ENCODE measurements around the gene ITPR1. TPM values are rescaled to one million over a fixed set of nuclear protein-coding genes. Genes with fewer than 3 reads are reported as not detected.

Gene ITPR1
- total RNA-seq, 3 donors from 2014 or later = 10.7 to 80.2 (median 20.7) TPM

GRCh38 chr3:4735243-4735642 is 242.1 kb downstream of the ITPR1 start:
- H3K36me3 ChIP-seq (ENCODE audit: low read depth) = no peaks in the 10 kb centered on the region
- H3K9me3 ChIP-seq = no peaks in the 10 kb centered on the region
- intact Hi-C loops (cut with DNase I, micrococcal nuclease) = no loop called here

GRCh38 chr3:4736284-4736861 is 243.2 kb downstream of the ITPR1 start:
- H3K4me1 ChIP-seq (ENCODE audit: low read depth) = peaks cover 10% of the 10 kb centered on the region
- intact Hi-C loops (cut with DNase I, micrococcal nuclease) = no loop called here
- no peak overlapping the region for H3K4me3 ChIP-seq
- DNase-seq = no peak
- H3K36me3 ChIP-seq (ENCODE audit: low read depth) = no peaks in the 10 kb centered on the region
- H3K9me3 ChIP-seq = no peaks in the 10 kb centered on the region
- no peak for ATAC-seq
- TF ChIP-seq CTCF (IDR thresholded peaks at IDR 0.05) = no peak

More at GRCh38 chr3:4735243-4735642, 242.1 kb downstream of the ITPR1 start:
- peaks cover 10% of the 10 kb centered on the region for H3K4me1 ChIP-seq (ENCODE audit: low read depth)
- no peak for DNase-seq
- H3K4me3 ChIP-seq = no peak overlapping the region
- ATAC-seq = no peak
- no peak for TF ChIP-seq CTCF (IDR thresholded peaks at IDR 0.05)

- Histone ChIP-seq H3K4me3 (no peak overlapping the region), H3K36me3 (ENCODE audit: low read depth) (no peaks in the 10 kb centered on the region), H3K9me3 (no peaks in the 10 kb centered on the region), H3K4me1 (ENCODE audit: low read depth) (peaks cover 10% of the 10 kb centered on the region)
- DNase-seq = no peak
- no peak for TF ChIP-seq CTCF (IDR thresholded peaks at IDR 0.05)
- ATAC-seq = no peak
- intact Hi-C loops (cut with DNase I, micrococcal nuclease) = no loop called here
Measured at GRCh38 chr3:4738737-4739274, 245.7 kb downstream of the ITPR1 start.

- H3K9me3 ChIP-seq = no peaks in the 10 kb centered on the region
- DNase-seq (no peak), ATAC-seq (no peak)
- peaks cover 6% of the 10 kb centered on the region for H3K4me1 ChIP-seq (ENCODE audit: low read depth)
- no peaks in the 10 kb centered on the region for H3K36me3 ChIP-seq (ENCODE audit: low read depth)
- intact Hi-C loops (cut with DNase I, micrococcal nuclease) = no loop called here
- no peak for TF ChIP-seq CTCF (IDR thresholded peaks at IDR 0.05)
- H3K4me3 ChIP-seq = no peak overlapping the region
Measured at GRCh38 chr3:4739289-4740236, 246.4 kb downstream of the ITPR1 start.

- DNase-seq = no peak
- H3K36me3 ChIP-seq (ENCODE audit: low read depth) = no peaks in the 10 kb centered on the region
- peaks cover 3% of the 10 kb centered on the region for H3K4me1 ChIP-seq (ENCODE audit: low read depth)
- ATAC-seq = no peak
- no peak overlapping the region for H3K4me3 ChIP-seq
- TF ChIP-seq CTCF (IDR thresholded peaks at IDR 0.05) = no peak
- intact Hi-C loops (cut with DNase I, micrococcal nuclease) = no loop called here
- no peaks in the 10 kb centered on the region for H3K9me3 ChIP-seq
Measured at GRCh38 chr3:4740397-4741105, 247.4 kb downstream of the ITPR1 start.
